ENCODE results near the gene GRID1.

GRCh38 chr10:86363833-86364490 lies 2.6 kb downstream of the GRID1 start:
- TF ChIP-seq EZH2 (IDR thresholded peaks at IDR 0.05), result no peak
- TF ChIP-seq POLR2AphosphoS5 (IDR thresholded peaks at IDR 0.05; ENCODE audit: borderline replicate concordance, low read depth, low read length), result no peak
